ENCODE results near the gene LSP1. TPM values are rescaled to one million over a fixed set of nuclear protein-coding genes. Genes with fewer than 3 reads are reported as not detected.

The LSP1 gene
- total and polyA plus RNA-seq, 2 of the 8 experiments (the other 6 are each of a cell fraction or from before 2014, with no cell fraction given) = 0.03 TPM; not detected in 1

DNA sequence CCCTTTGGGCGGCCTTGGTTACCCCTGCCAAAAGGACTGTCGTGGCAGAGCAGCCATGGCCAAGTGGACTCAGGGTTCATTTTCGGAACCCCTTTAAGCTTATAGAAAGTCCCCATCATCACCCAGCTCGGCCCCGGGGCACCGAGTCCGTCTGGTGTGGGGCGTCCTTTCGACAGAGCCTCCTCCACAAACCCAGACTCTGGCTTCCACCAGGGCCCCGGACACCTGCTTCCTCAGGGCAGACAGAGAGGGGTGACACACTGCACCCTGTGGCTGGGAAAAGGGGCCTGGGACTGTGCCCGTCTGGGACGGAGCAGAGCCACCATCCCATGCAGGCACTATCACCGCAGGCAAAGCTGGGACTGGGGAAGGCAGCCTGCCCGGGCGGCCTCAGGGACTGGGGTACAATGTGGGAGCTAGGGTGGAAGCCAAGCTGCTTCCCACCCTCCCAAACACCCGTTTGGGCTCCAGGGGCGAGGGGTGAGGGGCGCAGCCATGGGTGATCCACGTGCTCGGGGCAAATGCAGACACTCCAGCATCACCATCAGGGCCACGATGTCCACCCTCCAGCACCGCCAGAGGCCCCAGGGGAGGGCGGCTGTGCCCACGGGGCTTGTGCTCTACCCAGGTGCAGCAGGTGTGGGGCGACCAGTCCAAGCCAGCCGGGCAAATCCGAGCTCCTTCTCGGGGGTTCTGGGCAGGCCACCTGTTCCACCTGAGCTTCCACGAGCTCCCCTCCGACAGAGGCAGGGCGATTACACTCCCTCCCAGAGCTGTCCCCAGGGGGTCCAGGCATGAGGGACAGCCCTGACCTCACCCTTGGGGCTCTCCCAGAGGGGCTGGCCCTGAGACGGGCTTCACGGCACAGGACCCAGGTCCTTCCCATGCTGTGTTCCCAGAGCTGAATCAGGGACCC is 82.5 kb downstream of the LSP1 start (continued):
- TF ChIP-seq, protein P1, sequence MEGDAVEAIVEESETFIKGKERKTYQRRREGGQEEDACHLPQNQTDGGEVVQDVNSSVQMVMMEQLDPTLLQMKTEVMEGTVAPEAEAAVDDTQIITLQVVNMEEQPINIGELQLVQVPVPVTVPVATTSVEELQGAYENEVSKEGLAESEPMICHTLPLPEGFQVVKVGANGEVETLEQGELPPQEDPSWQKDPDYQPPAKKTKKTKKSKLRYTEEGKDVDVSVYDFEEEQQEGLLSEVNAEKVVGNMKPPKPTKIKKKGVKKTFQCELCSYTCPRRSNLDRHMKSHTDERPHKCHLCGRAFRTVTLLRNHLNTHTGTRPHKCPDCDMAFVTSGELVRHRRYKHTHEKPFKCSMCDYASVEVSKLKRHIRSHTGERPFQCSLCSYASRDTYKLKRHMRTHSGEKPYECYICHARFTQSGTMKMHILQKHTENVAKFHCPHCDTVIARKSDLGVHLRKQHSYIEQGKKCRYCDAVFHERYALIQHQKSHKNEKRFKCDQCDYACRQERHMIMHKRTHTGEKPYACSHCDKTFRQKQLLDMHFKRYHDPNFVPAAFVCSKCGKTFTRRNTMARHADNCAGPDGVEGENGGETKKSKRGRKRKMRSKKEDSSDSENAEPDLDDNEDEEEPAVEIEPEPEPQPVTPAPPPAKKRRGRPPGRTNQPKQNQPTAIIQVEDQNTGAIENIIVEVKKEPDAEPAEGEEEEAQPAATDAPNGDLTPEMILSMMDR (IDR thresholded peaks at IDR 0.05; ENCODE audit: control extremely low read depth in 1 of 3, insufficient read depth in 1 of 3, low read depth in 1 of 3, low read length in 3 of 3) = no peak
- TF ChIP-seq RNF2 (IDR thresholded peaks at IDR 0.05; ENCODE audit: borderline replicate concordance, low read depth, low read length, missing control alignments, poor library complexity, severe bottlenecking) = no peak
- no peak for TF ChIP-seq FOSL1 (IDR thresholded peaks at IDR 0.05; ENCODE audit: insufficient read depth, low read depth, low read length)
- no peak for TF ChIP-seq JUN (IDR thresholded peaks at IDR 0.05; ENCODE audit: low read depth, low read length)
- no peak for TF ChIP-seq RXRA (IDR thresholded peaks at IDR 0.05; ENCODE audit: insufficient read depth, low read depth, low read length)
- no peak for TF ChIP-seq SAP30 (IDR thresholded peaks at IDR 0.05; ENCODE audit: insufficient read depth, insufficient replicate concordance, low read length)
- TF ChIP-seq, protein P2, sequence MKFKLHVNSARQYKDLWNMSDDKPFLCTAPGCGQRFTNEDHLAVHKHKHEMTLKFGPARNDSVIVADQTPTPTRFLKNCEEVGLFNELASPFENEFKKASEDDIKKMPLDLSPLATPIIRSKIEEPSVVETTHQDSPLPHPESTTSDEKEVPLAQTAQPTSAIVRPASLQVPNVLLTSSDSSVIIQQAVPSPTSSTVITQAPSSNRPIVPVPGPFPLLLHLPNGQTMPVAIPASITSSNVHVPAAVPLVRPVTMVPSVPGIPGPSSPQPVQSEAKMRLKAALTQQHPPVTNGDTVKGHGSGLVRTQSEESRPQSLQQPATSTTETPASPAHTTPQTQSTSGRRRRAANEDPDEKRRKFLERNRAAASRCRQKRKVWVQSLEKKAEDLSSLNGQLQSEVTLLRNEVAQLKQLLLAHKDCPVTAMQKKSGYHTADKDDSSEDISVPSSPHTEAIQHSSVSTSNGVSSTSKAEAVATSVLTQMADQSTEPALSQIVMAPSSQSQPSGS (IDR thresholded peaks at IDR 0.05; ENCODE audit: low read length) = no peak
- no peak for TF ChIP-seq ZNF274 (IDR thresholded peaks at IDR 0.05; ENCODE audit: borderline replicate concordance, extremely low read depth, low read length)
- no peak for TF ChIP-seq SRF (IDR thresholded peaks at IDR 0.05; ENCODE audit: low read depth, low read length)

Data from H1 (cell line).